PFSK-1 (cell line): Measurements from ENCODE around the gene HDX.

Experiments
- FOXP2 ChIP-seq: optimal IDR thresholded peaks from 2 replicates; pipeline ENCODE3; 2011; ENCODE audit warnings: borderline replicate concordance, control low read depth, inconsistent platforms; ENCODE audit not compliant: insufficient read depth; ENCODE audit errors: extremely low read length, extremely low read depth
- POLR2AphosphoS5 ChIP-seq: IDR thresholded peaks from 2 replicates; pipeline ENCODE4 v1.6.1; 2012; ENCODE audit warnings: low read depth, mild to moderate bottlenecking, control low read depth, low read length, moderate library complexity
- REST ChIP-seq, 2 experiments: IDR thresholded peaks; 2 replicates each; pipeline versions ENCODE4 v1.6.1 to v1.8.0; 2011 to 2012; ENCODE audit warnings: low read depth in 2 of 2, low read length in 2 of 2, control low read depth in 1 of 2, inconsistent platforms in 1 of 2, mild to moderate bottlenecking in 1 of 2, moderate library complexity in 1 of 2; ENCODE audit not compliant: insufficient read depth in 1 of 2
- SIN3A ChIP-seq: IDR thresholded peaks from 2 replicates; pipeline ENCODE4 v1.6.1; 2012; ENCODE audit warnings: mild to moderate bottlenecking, low read length, moderate library complexity, borderline replicate concordance; ENCODE audit not compliant: insufficient read depth
- TAF1 ChIP-seq: IDR thresholded peaks from 2 replicates; pipeline ENCODE4 v1.6.1; 2012; ENCODE audit warnings: low read length, control low read depth, borderline replicate concordance; ENCODE audit not compliant: insufficient read depth

HDX gene

GRCh38 chrX:84453351-84454246 is 48.7 kb downstream of the HDX start:
- TF ChIP-seq FOXP2: no peak
- TF ChIP-seq SIN3A: no peak
- TF ChIP-seq POLR2AphosphoS5: no peak
- no peak for TF ChIP-seq TAF1
- TF ChIP-seq REST (IDR thresholded peaks at IDR 0.05; ENCODE audit: insufficient read depth in 1 of 2, low read depth in 2 of 2, low read length in 2 of 2): no peak

- no peak for TF ChIP-seq POLR2AphosphoS5
- TF ChIP-seq SIN3A: no peak
- no peak for TF ChIP-seq FOXP2
- no peak for TF ChIP-seq REST (IDR thresholded peaks at IDR 0.05; ENCODE audit: insufficient read depth in 1 of 2, low read depth in 2 of 2, low read length in 2 of 2)
- TF ChIP-seq TAF1: no peak
These were observed 61.1 kb downstream of the HDX start for GRCh38 chrX:84441143-84441542.

- TF ChIP-seq REST (IDR thresholded peaks at IDR 0.05; ENCODE audit: insufficient read depth in 1 of 2, low read depth in 2 of 2, low read length in 2 of 2): no peak
- no peak for TF ChIP-seq FOXP2
- TF ChIP-seq TAF1: no peak
- TF ChIP-seq POLR2AphosphoS5: no peak
- no peak for TF ChIP-seq SIN3A
These were observed 87.1 kb downstream of the HDX start for GRCh38 chrX:84415140-84415539.

DNA sequence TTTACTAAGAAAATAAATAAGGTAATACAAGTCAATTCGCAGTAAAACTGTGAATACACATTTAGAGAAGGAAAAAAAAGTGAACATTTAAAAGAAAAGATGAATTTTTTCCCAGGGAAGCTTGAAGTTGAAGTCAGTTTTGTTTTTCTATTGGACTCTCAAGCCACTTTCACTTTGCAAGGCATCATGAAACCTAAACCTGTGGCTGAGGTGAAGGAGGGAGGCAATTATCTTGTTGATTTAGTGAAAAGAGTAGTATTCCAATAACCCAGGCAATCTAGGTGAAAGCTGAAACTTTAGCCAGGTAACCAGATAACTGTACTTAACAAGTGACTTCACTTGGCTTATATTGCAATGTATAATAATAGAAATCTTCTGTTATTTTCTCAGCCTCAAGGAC is 138.6 kb downstream of the HDX start:
- no peak for TF ChIP-seq TAF1
- no peak for TF ChIP-seq FOXP2
- TF ChIP-seq REST (IDR thresholded peaks at IDR 0.05; ENCODE audit: insufficient read depth in 1 of 2, low read depth in 2 of 2, low read length in 2 of 2): no peak
- no peak for TF ChIP-seq POLR2AphosphoS5
- TF ChIP-seq SIN3A: no peak

DNA sequence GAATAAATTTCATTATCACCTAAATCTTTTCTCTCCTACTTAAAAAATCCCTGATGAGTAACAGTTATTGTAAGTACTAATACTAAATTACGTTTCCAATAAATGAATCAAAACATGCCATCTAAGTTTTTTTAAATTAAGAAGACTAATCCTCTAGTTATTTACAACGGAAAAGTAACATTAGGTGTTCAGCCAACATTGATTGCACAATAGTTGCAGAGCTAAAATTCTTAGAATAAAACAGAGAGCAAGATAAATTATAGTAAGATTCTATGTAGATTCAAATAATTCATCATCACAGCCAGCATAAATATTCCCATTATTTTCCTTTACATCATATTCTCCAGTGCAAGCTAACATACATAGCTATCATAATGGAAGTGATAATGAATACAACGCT is 139.2 kb downstream of the HDX start:
- TF ChIP-seq TAF1 (no peak), FOXP2 (no peak), POLR2AphosphoS5 (no peak), SIN3A (no peak), REST (IDR thresholded peaks at IDR 0.05; ENCODE audit: insufficient read depth in 1 of 2, low read depth in 2 of 2, low read length in 2 of 2) (no peak)
